Endothelial cell of umbilical vein (primary cell): ENCODE results near the gene CDK6. TPM values are rescaled to one million over a fixed set of nuclear protein-coding genes. Genes with fewer than 3 reads are reported as not detected.

Experiments
- BruUV-seq: library from RNA; stranded (reverse); fragments of 400-500 nt; replicated peaks from 2 replicates; lab custom pipeline; 2021; lab: Mats Ljungman, UMichigan
- CTCF ChIA-PET: fragments of 300-600, 350-600 bp; sonication (Branson Sonifier 250); formaldehyde crosslinking; loops from one replicate; lab custom pipeline; 2021; ENCODE audit warnings: antibody characterized with exemption, inconsistent platforms; lab: Charles Lee
- POLR2A ChIA-PET: fragments of 300-600, 350-600 bp; sonication (Branson Sonifier 250); formaldehyde crosslinking; loops from one replicate; lab custom pipeline; 2021; ENCODE audit warnings: antibody characterized with exemption, inconsistent platforms; lab: Charles Lee
- DNase-seq: peaks from one replicate; pipeline ENCODE4 v3.0.0-alpha.2; 2011; ENCODE audit warnings: low read depth, low spot score
- FAIRE-seq: peaks from 2 replicates; lab custom pipeline; 2011; peaks lifted over from hg19 to GRCh38; lab: Jason Lieb, UNC
- H2AFZ ChIP-seq: 2 replicates; pipeline ENCODE4 v1.6.0; 2012; ENCODE audit warnings: low read depth, low read length, control low read depth, inconsistent platforms
- H3K27ac ChIP-seq: 2 replicates; pipeline ENCODE4 v1.5.1; 2011; ENCODE audit warnings: low read depth, mild to moderate bottlenecking, control low read depth, low read length, moderate library complexity; ENCODE audit not compliant: insufficient read depth
- H3K27me3 ChIP-seq, 2 experiments: 2 replicates each; pipeline versions ENCODE4 v1.6.0 to v1.6.1; 2011; ENCODE audit warnings: low read length in 2 of 2, mixed read lengths in 1 of 2; ENCODE audit not compliant: control insufficient read depth in 2 of 2, insufficient read depth in 2 of 2
- H3K36me3 ChIP-seq, 2 experiments: 2 replicates in 1 of 2; 3 replicates in 1 of 2; pipeline ENCODE4 v1.5.1; 2011; ENCODE audit warnings: low read length in 2 of 2, mild to moderate bottlenecking in 1 of 2, moderate library complexity in 1 of 2; ENCODE audit not compliant: control insufficient read depth in 2 of 2, insufficient read depth in 2 of 2; ENCODE audit errors: extremely low read depth in 1 of 2
- H3K4me1 ChIP-seq: 3 replicates; pipeline ENCODE4 v1.5.1; 2011; ENCODE audit warnings: mild to moderate bottlenecking, low read length; ENCODE audit not compliant: control insufficient read depth, insufficient read depth; ENCODE audit errors: extremely low read depth
- H3K4me2 ChIP-seq: 2 replicates; pipeline ENCODE4 v1.6.1; 2011; ENCODE audit warnings: low read length, control low read depth, mixed read lengths; ENCODE audit not compliant: insufficient read depth
- H3K4me3 ChIP-seq, 3 experiments: fragments of 200-600 bp in 1 of 3; sonication (generic), shearing (Covaris generic) in 1 of 3; replicated peaks in 1 of 3; 2 replicates each; pipeline ENCODE4 v1.5.1; 2011 to 2016; ENCODE audit warnings: control low read depth in 3 of 3, low read length in 3 of 3, mild to moderate bottlenecking in 2 of 3, inconsistent platforms in 1 of 3, low read depth in 1 of 3, moderate library complexity in 1 of 3; ENCODE audit not compliant: insufficient read depth in 1 of 3
- H3K79me2 ChIP-seq: 2 replicates; pipeline ENCODE4 v1.6.0; 2012; ENCODE audit warnings: low read length, inconsistent platforms; ENCODE audit not compliant: control insufficient read depth, insufficient read depth
- H3K9ac ChIP-seq: replicated peaks from 2 replicates; pipeline ENCODE3; 2011; ENCODE audit warnings: low read length, control low read depth; ENCODE audit not compliant: insufficient read depth; ENCODE audit errors: extremely low read depth
- H3K9me1 ChIP-seq: replicated peaks from 3 replicates; pipeline ENCODE4 v1.6.0; 2011; ENCODE audit warnings: mild to moderate bottlenecking, low read length; ENCODE audit not compliant: control insufficient read depth, insufficient read depth; ENCODE audit errors: extremely low read depth
- H3K9me3 ChIP-seq: replicated peaks from 2 replicates; pipeline ENCODE4 v1.5.1; 2012; ENCODE audit warnings: low read length, inconsistent platforms; ENCODE audit not compliant: control insufficient read depth, insufficient read depth
- H4K20me1 ChIP-seq: replicated peaks from 2 replicates; pipeline ENCODE3; 2011; ENCODE audit warnings: mild to moderate bottlenecking, low read length; ENCODE audit not compliant: control insufficient read depth, insufficient read depth; ENCODE audit errors: extremely low read depth
- EZH2 ChIP-seq: IDR thresholded peaks from 2 replicates; pipeline ENCODE4 v1.6.1; 2012; ENCODE audit warnings: borderline replicate concordance, low read depth, mild to moderate bottlenecking, moderate library complexity, low read length, inconsistent platforms; ENCODE audit not compliant: severe bottlenecking
- FOS ChIP-seq: IDR thresholded peaks from 2 replicates; pipeline ENCODE4 v1.6.1; 2011; ENCODE audit warnings: mild to moderate bottlenecking, low read length, moderate library complexity, borderline replicate concordance; ENCODE audit not compliant: insufficient read depth
- GATA2 ChIP-seq: IDR thresholded peaks from 2 replicates; pipeline ENCODE4 v1.7.0; 2011; ENCODE audit warnings: low read depth, mild to moderate bottlenecking, moderate library complexity, mixed read lengths, low read length; ENCODE audit not compliant: insufficient read length, insufficient read depth
- JUN ChIP-seq: IDR thresholded peaks from 2 replicates; pipeline ENCODE4 v1.6.1; 2011; ENCODE audit warnings: borderline replicate concordance, low read depth; ENCODE audit not compliant: insufficient read length, insufficient read depth
- MYC ChIP-seq: IDR thresholded peaks from one replicate; pipeline ENCODE4 v1.6.1; 2011; ENCODE audit warnings: mild to moderate bottlenecking, low read depth, low read length
- POLR2A ChIP-seq: IDR thresholded peaks from 2 replicates; pipeline ENCODE4 v1.6.1; 2012; ENCODE audit warnings: low read depth, mild to moderate bottlenecking, control low read depth, low read length
- POLR2AphosphoS5 ChIP-seq: IDR thresholded peaks from 2 replicates; pipeline ENCODE4 v1.6.1; 2012; ENCODE audit warnings: low read depth, mild to moderate bottlenecking, control low read depth, low read length, moderate library complexity; ENCODE audit not compliant: insufficient read depth
- dilution Hi-C: fragments of 300-500 bp; cut with MboI; formaldehyde crosslinking; loops from one replicate; pipeline ENCODE4 v1.15.0; 2019; ENCODE audit warnings: low sequenced_read_pairs; ENCODE audit not compliant: extremely low pct_ligation_motif_present
- intact Hi-C: fragments of 100-400 bp; cut with micrococcal nuclease; formaldehyde crosslinking; loops from one replicate; pipeline ENCODE4 v1.10.0; 2022
- polyA plus RNA-seq, 4 experiments: library from polyadenylated mRNA; depleted of rRNA in 3 of 4; stranded (reverse) in 3 of 4; unstranded in 1 of 4; fragments of >200 nt; gene quantifications; 2 replicates each; pipeline versions ENCODE4 v1.2.1 to v1.2.3, GENCODE V29; 2011 to 2012; ENCODE audit warnings: missing spikeins in 1 of 4
- total RNA-seq: library from RNA; stranded (reverse); gene quantifications from 2 replicates; pipeline ENCODE4 v1.2.3, GENCODE V29; 2021
- TF ChIP-seq, protein P1 (sequence below), 2 donors: IDR thresholded peaks; 1 replicate in 1 of 2; 2 replicates in 1 of 2; pipeline ENCODE4 v1.5.1; 2011; ENCODE audit warnings: low read length in 2 of 2, mild to moderate bottlenecking in 2 of 2, moderate library complexity in 2 of 2, control low read depth in 1 of 2, inconsistent platforms in 1 of 2, low read depth in 1 of 2; ENCODE audit not compliant: insufficient read depth in 1 of 2; ENCODE audit errors: extremely low read depth in 1 of 2
- TF ChIP-seq, protein P2 (sequence below): IDR thresholded peaks from 2 replicates; pipeline ENCODE4 v1.6.1; 2011; ENCODE audit not compliant: insufficient read depth, insufficient read length

Gene CDK6
- total and polyA plus RNA-seq, 2 donors (not counting 3 experiments of a cell fraction or from before 2014, with no cell fraction given), result 6.0 to 28.2 TPM

DNA sequence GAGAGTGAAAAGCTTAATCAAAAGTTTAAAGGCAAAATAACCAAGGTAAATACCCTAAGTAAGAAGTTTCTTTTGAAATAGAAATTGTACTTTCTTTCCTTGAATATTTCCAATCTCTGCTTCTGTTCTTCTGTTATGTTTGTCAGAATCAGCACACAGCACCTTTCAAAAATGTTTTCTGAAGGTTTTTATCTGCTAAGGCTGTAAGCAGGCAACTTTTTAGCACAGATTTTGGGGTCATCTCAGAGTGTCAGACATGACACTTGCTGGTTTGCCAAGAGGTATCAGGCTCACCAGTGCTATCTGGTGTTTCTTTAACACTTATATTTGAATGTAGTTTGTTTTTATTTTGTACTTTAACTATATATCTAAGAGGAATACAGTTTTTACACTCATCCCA lies 94.2 kb downstream of the CDK6 start:
- no peaks in the 10 kb centered on the region for H3K79me2 ChIP-seq
- ChIA-PET POLR2A (no interaction called here), CTCF (interaction anchor here (0.5 kb wide), 1 partner anchor 78 kb away, joined by 3 read pairs; no protein-coding TSS in a partner anchor)
- BruUV-seq, result no TSS peak
- no peak overlapping the region for H3K27ac ChIP-seq
- DNase-seq (no peak), FAIRE-seq (no peak)
- no peak overlapping the region for H3K9ac ChIP-seq
- H3K9me1 ChIP-seq, result no peaks in the 10 kb centered on the region
- TF ChIP-seq POLR2A (no peak), FOS (no peak), GATA2 (no peak), EZH2 (no peak), POLR2AphosphoS5 (no peak), MYC (no peak), JUN (no peak)
- TF ChIP-seq, protein P1, sequence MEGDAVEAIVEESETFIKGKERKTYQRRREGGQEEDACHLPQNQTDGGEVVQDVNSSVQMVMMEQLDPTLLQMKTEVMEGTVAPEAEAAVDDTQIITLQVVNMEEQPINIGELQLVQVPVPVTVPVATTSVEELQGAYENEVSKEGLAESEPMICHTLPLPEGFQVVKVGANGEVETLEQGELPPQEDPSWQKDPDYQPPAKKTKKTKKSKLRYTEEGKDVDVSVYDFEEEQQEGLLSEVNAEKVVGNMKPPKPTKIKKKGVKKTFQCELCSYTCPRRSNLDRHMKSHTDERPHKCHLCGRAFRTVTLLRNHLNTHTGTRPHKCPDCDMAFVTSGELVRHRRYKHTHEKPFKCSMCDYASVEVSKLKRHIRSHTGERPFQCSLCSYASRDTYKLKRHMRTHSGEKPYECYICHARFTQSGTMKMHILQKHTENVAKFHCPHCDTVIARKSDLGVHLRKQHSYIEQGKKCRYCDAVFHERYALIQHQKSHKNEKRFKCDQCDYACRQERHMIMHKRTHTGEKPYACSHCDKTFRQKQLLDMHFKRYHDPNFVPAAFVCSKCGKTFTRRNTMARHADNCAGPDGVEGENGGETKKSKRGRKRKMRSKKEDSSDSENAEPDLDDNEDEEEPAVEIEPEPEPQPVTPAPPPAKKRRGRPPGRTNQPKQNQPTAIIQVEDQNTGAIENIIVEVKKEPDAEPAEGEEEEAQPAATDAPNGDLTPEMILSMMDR (IDR thresholded peaks at IDR 0.05; ENCODE audit: extremely low read depth in 1 of 2, insufficient read depth in 1 of 2, low read depth in 1 of 2, low read length in 2 of 2), result no peak
- TF ChIP-seq, protein P2, sequence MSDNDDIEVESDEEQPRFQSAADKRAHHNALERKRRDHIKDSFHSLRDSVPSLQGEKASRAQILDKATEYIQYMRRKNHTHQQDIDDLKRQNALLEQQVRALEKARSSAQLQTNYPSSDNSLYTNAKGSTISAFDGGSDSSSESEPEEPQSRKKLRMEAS, result no peak
- H3K4me2 ChIP-seq, result no peak overlapping the region
- no peaks in the 10 kb centered on the region for H3K9me3 ChIP-seq
- H4K20me1 ChIP-seq, result no peaks in the 10 kb centered on the region
- dilution Hi-C loops (no loop called here), intact Hi-C loops (no loop called here)
- no peaks in the 10 kb centered on the region for H3K4me1 ChIP-seq
- H3K27me3 ChIP-seq, result no peaks in the 10 kb centered on the region
- no peak overlapping the region for H3K4me3 ChIP-seq
- no peak overlapping the region for H2AFZ ChIP-seq
- no peaks in the 10 kb centered on the region for H3K36me3 ChIP-seq
